H9 (cell line): ENCODE measurements around the gene ADAMTS6. TPM values are rescaled to one million over a fixed set of nuclear protein-coding genes. Genes with fewer than 3 reads are reported as not detected.

Experiments used
- DNase-seq: peaks from one replicate; pipeline ENCODE4 v3.0.0-alpha.2; 2017
- H2AFZ ChIP-seq: one replicate; pipeline ENCODE4 v1.6.1; 2013; ENCODE audit warnings: mild to moderate bottlenecking, low read length, control low read depth, moderate library complexity
- H2AK5ac ChIP-seq: 2 replicates; pipeline ENCODE4 v1.6.1; 2013; ENCODE audit warnings: low read length, control low read depth, mixed read lengths; ENCODE audit not compliant: insufficient read length
- H2BK120ac ChIP-seq: one replicate; pipeline ENCODE4 v1.6.1; 2013; ENCODE audit warnings: low read depth, mild to moderate bottlenecking, low read length, control low read depth, inconsistent platforms; ENCODE audit not compliant: poor library complexity, severe bottlenecking
- H2BK12ac ChIP-seq: 2 replicates; pipeline ENCODE4 v1.6.1; 2013; ENCODE audit warnings: low read length, control low read depth, mixed read lengths, low read depth; ENCODE audit not compliant: insufficient read length
- H2BK15ac ChIP-seq: 2 replicates; pipeline ENCODE4 v1.6.1; 2013; ENCODE audit warnings: low read depth, low read length, control low read depth
- H2BK20ac ChIP-seq: one replicate; pipeline ENCODE4 v1.6.1; 2013; ENCODE audit warnings: low read depth, mild to moderate bottlenecking, low read length, control low read depth, inconsistent platforms; ENCODE audit not compliant: poor library complexity, severe bottlenecking
- H2BK5ac ChIP-seq: 2 replicates; pipeline ENCODE4 v1.6.1; 2013; ENCODE audit warnings: low read length, control low read depth, mixed read lengths; ENCODE audit not compliant: insufficient read length
- H3K14ac ChIP-seq: 2 replicates; pipeline ENCODE4 v1.6.1; 2013; ENCODE audit warnings: low read length, control low read depth; ENCODE audit not compliant: insufficient read depth
- H3K18ac ChIP-seq: 2 replicates; pipeline ENCODE4 v1.6.1; 2013; ENCODE audit warnings: low read depth, mild to moderate bottlenecking, mixed read lengths, low read length, control low read depth; ENCODE audit not compliant: insufficient read length
- H3K23ac ChIP-seq: 2 replicates; pipeline ENCODE4 v1.6.1; 2013; ENCODE audit warnings: low read length, control low read depth, mixed read lengths, low read depth; ENCODE audit not compliant: insufficient read length
- H3K23me2 ChIP-seq: 2 replicates; pipeline ENCODE4 v1.6.1; 2013; ENCODE audit warnings: low read depth, mild to moderate bottlenecking, mixed read lengths, low read length, control low read depth; ENCODE audit not compliant: insufficient read length, poor library complexity, severe bottlenecking
- H3K27ac ChIP-seq: 2 replicates; pipeline ENCODE4 v1.5.1; 2013; ENCODE audit warnings: low read length, control low read depth, mixed read lengths, low read depth; ENCODE audit not compliant: insufficient read length
- H3K27me3 ChIP-seq: 2 replicates; pipeline ENCODE4 v1.6.1; 2013; ENCODE audit warnings: low read length, control low read depth, inconsistent platforms; ENCODE audit not compliant: insufficient read depth
- H3K4ac ChIP-seq: 2 replicates; pipeline ENCODE4 v1.6.1; 2013; ENCODE audit warnings: low read depth, mild to moderate bottlenecking, control low read depth, inconsistent platforms, low read length, moderate library complexity
- H3K4me1 ChIP-seq: 2 replicates; pipeline ENCODE4 v1.6.1; 2013; ENCODE audit warnings: low read length, control low read depth, inconsistent platforms; ENCODE audit not compliant: insufficient read depth
- H3K4me2 ChIP-seq: 2 replicates; pipeline ENCODE4 v1.6.1; 2013; ENCODE audit warnings: low read length, control low read depth, mixed read lengths; ENCODE audit not compliant: insufficient read length, insufficient read depth
- H3K56ac ChIP-seq: 2 replicates; pipeline ENCODE4 v1.6.1; 2013; ENCODE audit warnings: low read depth, mild to moderate bottlenecking, mixed read lengths, low read length, control low read depth; ENCODE audit not compliant: insufficient read length
- H3K79me1 ChIP-seq: 2 replicates; pipeline ENCODE4 v1.6.1; 2013; ENCODE audit warnings: low read depth, mild to moderate bottlenecking, moderate library complexity, low read length, control low read depth, inconsistent platforms; ENCODE audit not compliant: insufficient read depth, poor library complexity, severe bottlenecking
- H3K79me2 ChIP-seq: 2 replicates; pipeline ENCODE4 v1.6.1; 2013; ENCODE audit warnings: low read length, control low read depth, inconsistent platforms; ENCODE audit not compliant: insufficient read depth
- H3K9ac ChIP-seq: 2 replicates; pipeline ENCODE4 v1.6.1; 2013; ENCODE audit warnings: low read length, control low read depth, mixed read lengths; ENCODE audit not compliant: insufficient read length; ENCODE audit errors: extremely low read depth
- H3K9me3 ChIP-seq: one replicate; pipeline ENCODE4 v1.6.1; 2013; ENCODE audit warnings: low read depth, low read length, inconsistent platforms; ENCODE audit not compliant: control insufficient read depth
- H3T11ph ChIP-seq: one replicate; pipeline ENCODE4 v1.6.1; 2013; ENCODE audit warnings: mild to moderate bottlenecking, low read length, control low read depth, inconsistent platforms
- H4K20me1 ChIP-seq: one replicate; pipeline ENCODE4 v1.6.1; 2013; ENCODE audit not compliant: control insufficient read depth, insufficient read length, insufficient read depth
- H4K5ac ChIP-seq: 2 replicates; pipeline ENCODE4 v1.6.1; 2013; ENCODE audit warnings: low read depth, mild to moderate bottlenecking, mixed read lengths, low read length, control low read depth; ENCODE audit not compliant: insufficient read length
- H4K8ac ChIP-seq: replicated peaks from 2 replicates; pipeline ENCODE4 v1.6.1; 2013; ENCODE audit warnings: low read length, control low read depth, mixed read lengths, low read depth; ENCODE audit not compliant: insufficient read length
- H4K91ac ChIP-seq: 2 replicates; pipeline ENCODE4 v1.6.1; 2013; ENCODE audit warnings: low read depth, mild to moderate bottlenecking, moderate library complexity, mixed read lengths, low read length, control low read depth; ENCODE audit not compliant: insufficient read length
- H3K27ac Mint-ChIP-seq, 3 experiments: 2 replicates in 2 of 3; 3 replicates in 1 of 3; pipeline ENCODE4 v1.8.0; 2020 to 2021; ENCODE audit warnings: mixed read lengths in 3 of 3, mild to moderate bottlenecking in 1 of 3, moderate library complexity in 1 of 3
- H3K27me3 Mint-ChIP-seq: 2 replicates; pipeline ENCODE4 v1.8.0; 2021; ENCODE audit warnings: low read depth, mild to moderate bottlenecking, moderate library complexity, mixed read lengths
- H3K36me3 Mint-ChIP-seq, 3 experiments: 2 replicates in 2 of 3; 3 replicates in 1 of 3; pipeline ENCODE4 v1.8.0; 2020 to 2021; ENCODE audit warnings: low read depth in 3 of 3, mixed read lengths in 3 of 3; ENCODE audit not compliant: insufficient read depth in 1 of 3
- H3K4me1 Mint-ChIP-seq, 2 experiments: 2 replicates each; pipeline ENCODE4 v1.8.0; 2020; ENCODE audit warnings: mixed read lengths in 2 of 2
- H3K4me3 Mint-ChIP-seq, 2 experiments: 2 replicates in 1 of 2; 3 replicates in 1 of 2; pipeline ENCODE4 v1.8.0; 2020 to 2021; ENCODE audit warnings: mild to moderate bottlenecking in 2 of 2, mixed read lengths in 2 of 2, moderate library complexity in 1 of 2
- H3K9me3 Mint-ChIP-seq, 2 experiments: 2 replicates in 1 of 2; 3 replicates in 1 of 2; pipeline ENCODE4 v1.8.0; 2020; ENCODE audit warnings: mild to moderate bottlenecking in 2 of 2, mixed read lengths in 2 of 2, moderate library complexity in 1 of 2
- WGBS: extraction: QIAGEN DNeasy Blood & Tissue Kit; methylation state at CpG from one replicate; pipeline ENCODE4 v1.1.7; 2013; ENCODE audit warnings: missing lambda C conversion rate, low lambda C conversion rate, mixed read lengths; ENCODE audit not compliant: insufficient read length; ENCODE audit errors: extremely low coverage; 5-methylcytosine and 5-hydroxymethylcytosine counted together
- total RNA-seq: library from RNA; stranded (reverse); gene quantifications from 2 replicates; pipeline ENCODE4 v1.2.1, GENCODE V29; 2021
- TF ChIP-seq, protein P1 (sequence below): fragments of 200-600 bp; sonication (generic); conservative IDR thresholded peaks from 3 replicates; pipeline ENCODE4 v1.8.0; 2021; ENCODE audit warnings: antibody characterized with exemption, mild to moderate bottlenecking

ADAMTS6 gene
- total RNA-seq, 1 experiment from 2014 or later: 0.33 TPM

DNA sequence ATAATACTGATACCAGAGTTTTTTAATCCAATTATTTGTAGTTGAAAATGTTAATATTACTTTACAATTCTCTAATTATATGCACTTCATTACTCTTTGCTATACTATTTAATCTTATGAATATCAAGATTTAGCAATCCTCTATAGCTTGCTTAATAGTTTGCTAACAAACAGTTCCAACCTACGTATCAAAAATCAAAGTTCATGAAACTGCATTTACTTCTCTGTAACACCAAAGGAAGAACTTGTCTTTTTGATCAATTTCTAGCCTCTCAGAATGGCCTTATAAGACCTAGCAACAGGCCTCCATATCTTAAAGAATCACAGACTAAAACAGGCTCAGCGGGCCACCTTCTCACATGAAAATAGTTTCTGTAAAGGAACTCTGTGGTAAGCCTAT lies 68.9 kb downstream of the ADAMTS6 start:
- no CpG with 5 or more reads among the region's 2 CpGs for whole genome bisulfite sequencing
- peaks cover 0 to 10% (median 7%) of the 10 kb centered on the region in 3 experiments; a peak in 4 of 7 replicates for H3K36me3 Mint-ChIP-seq
- H3K4me1 Mint-ChIP-seq: no peaks in the 10 kb centered on the region

More for the DNA sequence above, 68.9 kb downstream of the ADAMTS6 start:
- Histone ChIP-seq H3K18ac (no peak overlapping the region), H4K20me1 (no peaks in the 10 kb centered on the region), H2BK5ac (no peak overlapping the region), H2BK15ac (no peak overlapping the region), H3K14ac (no peak overlapping the region), H3K23me2 (no peaks in the 10 kb centered on the region), H2AFZ (no peak overlapping the region), H3K23ac (no peak overlapping the region), H3K9ac (no peak overlapping the region), H3K27me3 (no peaks in the 10 kb centered on the region), H4K91ac (no peak overlapping the region), H3K56ac (no peak overlapping the region), H3K79me2 (no peaks in the 10 kb centered on the region), H2BK20ac (no peak overlapping the region), H3T11ph (no peak overlapping the region), H3K9me3 (no peaks in the 10 kb centered on the region), H2AK5ac (no peak overlapping the region), H4K5ac (no peak overlapping the region), H3K4ac (no peak overlapping the region), H3K79me1 (no peaks in the 10 kb centered on the region), H3K4me1 (no peaks in the 10 kb centered on the region), H4K8ac (no peak overlapping the region), H2BK12ac (no peak overlapping the region), H2BK120ac (no peak overlapping the region), H3K27ac (no peak overlapping the region), H3K4me2 (no peak overlapping the region)
- Mint-ChIP-seq H3K9me3 (peaks cover 7 to 12% of the 10 kb centered on the region in 2 experiments; a peak in 4 of 5 replicates), H3K4me3 (no peak overlapping the region), H3K27ac (no peak overlapping the region), H3K27me3 (no peaks in the 10 kb centered on the region)
- TF ChIP-seq, protein P1, sequence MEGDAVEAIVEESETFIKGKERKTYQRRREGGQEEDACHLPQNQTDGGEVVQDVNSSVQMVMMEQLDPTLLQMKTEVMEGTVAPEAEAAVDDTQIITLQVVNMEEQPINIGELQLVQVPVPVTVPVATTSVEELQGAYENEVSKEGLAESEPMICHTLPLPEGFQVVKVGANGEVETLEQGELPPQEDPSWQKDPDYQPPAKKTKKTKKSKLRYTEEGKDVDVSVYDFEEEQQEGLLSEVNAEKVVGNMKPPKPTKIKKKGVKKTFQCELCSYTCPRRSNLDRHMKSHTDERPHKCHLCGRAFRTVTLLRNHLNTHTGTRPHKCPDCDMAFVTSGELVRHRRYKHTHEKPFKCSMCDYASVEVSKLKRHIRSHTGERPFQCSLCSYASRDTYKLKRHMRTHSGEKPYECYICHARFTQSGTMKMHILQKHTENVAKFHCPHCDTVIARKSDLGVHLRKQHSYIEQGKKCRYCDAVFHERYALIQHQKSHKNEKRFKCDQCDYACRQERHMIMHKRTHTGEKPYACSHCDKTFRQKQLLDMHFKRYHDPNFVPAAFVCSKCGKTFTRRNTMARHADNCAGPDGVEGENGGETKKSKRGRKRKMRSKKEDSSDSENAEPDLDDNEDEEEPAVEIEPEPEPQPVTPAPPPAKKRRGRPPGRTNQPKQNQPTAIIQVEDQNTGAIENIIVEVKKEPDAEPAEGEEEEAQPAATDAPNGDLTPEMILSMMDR: no peak
- no peak for DNase-seq
